Common myeloid progenitor, CD34-positive (primary cell): Measurements from ENCODE around the gene KCNK1.

Experiments
- CTCF ChIA-PET: fragments of 350-600 bp; sonication (Branson Sonifier 250); formaldehyde crosslinking; loops from one replicate; lab custom pipeline; 2021; ENCODE audit warnings: antibody characterized with exemption; lab: Charles Lee
- POLR2A ChIA-PET: fragments of 350-600 bp; sonication (Branson Sonifier 250); formaldehyde crosslinking; loops from one replicate; lab custom pipeline; 2021; ENCODE audit warnings: antibody characterized with exemption; lab: Charles Lee
- DNase-seq, 3 donors: peaks; one replicate each; pipeline versions ENCODE4 v3.0.0 to v3.0.0-alpha.2; 2013
- H3K27ac ChIP-seq, 2 experiments: 1 replicate in 1 of 2; 2 replicates in 1 of 2; pipeline ENCODE4 v1.7.0; 2013; ENCODE audit warnings: inconsistent platforms in 2 of 2, low read length in 2 of 2, mild to moderate bottlenecking in 2 of 2, low read depth in 1 of 2, moderate library complexity in 1 of 2; ENCODE audit not compliant: severe bottlenecking in 2 of 2, insufficient read depth in 1 of 2, poor library complexity in 1 of 2
- H3K27me3 ChIP-seq, 5 experiments: replicated peaks in 2 of 5; 1 replicate in 3 of 5; 2 replicates in 2 of 5; pipeline versions ENCODE4 v1.6.1 to v1.7.0; 2013; ENCODE audit warnings: low read length in 4 of 5, mild to moderate bottlenecking in 2 of 5, moderate library complexity in 2 of 5, inconsistent platforms in 1 of 5; ENCODE audit not compliant: insufficient read depth in 5 of 5, control insufficient read depth in 4 of 5
- H3K36me3 ChIP-seq, 4 experiments: 1 replicate in 2 of 4; 2 replicates in 2 of 4; pipeline versions ENCODE4 v1.6.1 to v1.7.0; 2013; ENCODE audit warnings: low read length in 3 of 4, control low read depth in 1 of 4, mild to moderate bottlenecking in 1 of 4; ENCODE audit not compliant: control insufficient read depth in 4 of 4, insufficient read depth in 4 of 4
- H3K4me1 ChIP-seq, 4 experiments: 1 replicate in 3 of 4; 2 replicates in 1 of 4; pipeline versions ENCODE4 v1.6.1 to v1.7.1; 2013; ENCODE audit warnings: low read length in 3 of 4, mild to moderate bottlenecking in 3 of 4, control low read depth in 1 of 4, inconsistent platforms in 1 of 4, moderate library complexity in 1 of 4; ENCODE audit not compliant: control insufficient read depth in 4 of 4, insufficient read depth in 4 of 4; ENCODE audit errors: control extremely low read depth in 1 of 4
- H3K4me3 ChIP-seq, 7 experiments: 1 replicate in 4 of 7; 2 replicates in 3 of 7; pipeline versions ENCODE4 v1.5.1 to v1.7.0; 2013; ENCODE audit warnings: mild to moderate bottlenecking in 7 of 7, low read length in 6 of 7, moderate library complexity in 6 of 7, inconsistent platforms in 2 of 7, low read depth in 2 of 7, control low read depth in 1 of 7; ENCODE audit not compliant: insufficient read depth in 4 of 7, control insufficient read depth in 1 of 7; ENCODE audit errors: extremely low read depth in 1 of 7
- H3K9me3 ChIP-seq, 5 experiments: 1 replicate in 4 of 5; 2 replicates in 1 of 5; pipeline versions ENCODE4 v1.6.1 to v1.7.1; 2013; ENCODE audit warnings: low read length in 4 of 5, mild to moderate bottlenecking in 2 of 5, inconsistent platforms in 1 of 5, low read depth in 1 of 5, moderate library complexity in 1 of 5; ENCODE audit not compliant: control insufficient read depth in 4 of 5, insufficient read depth in 2 of 5; ENCODE audit errors: control extremely low read depth in 1 of 5
- WGBS: methylation state at CpG from one replicate; pipeline ENCODE4 v1.1.5; 2013; ENCODE audit not compliant: insufficient coverage; 5-methylcytosine and 5-hydroxymethylcytosine counted together

KCNK1 gene

DNA sequence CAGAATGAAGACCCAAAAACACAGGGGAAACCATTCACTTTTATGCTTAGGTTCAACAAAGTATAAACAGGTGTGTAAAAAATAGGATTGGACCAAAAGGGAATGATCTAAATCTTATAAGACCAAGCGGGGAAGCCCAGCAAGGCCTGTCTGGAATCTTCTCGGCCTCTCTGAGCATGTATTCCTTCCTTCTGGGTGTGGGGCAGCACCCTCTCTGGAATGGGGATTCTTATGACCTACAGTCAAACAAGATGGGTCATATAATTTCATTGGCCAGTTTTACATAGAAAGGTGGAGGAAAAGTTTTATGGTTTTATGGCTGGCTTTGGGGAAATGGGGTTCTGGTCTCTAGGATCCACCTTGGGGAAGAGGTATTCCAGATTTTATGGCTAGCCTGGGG lies 11.2 kb downstream of the KCNK1 start:
- CTCF ChIA-PET, result no interaction called here
- WGBS, result 93% methylated on average over 2 of the region's 2 CpGs
- Histone ChIP-seq H3K9me3 (no peaks in the 10 kb centered on the region), H3K4me1 (no peaks in the 10 kb centered on the region), H3K27ac (no peak overlapping the region), H3K4me3 (no peak overlapping the region), H3K36me3 (no peaks in the 10 kb centered on the region), H3K27me3 (peaks cover 0 to 15% (median 6%) of the 10 kb centered on the region in 5 experiments)
- no peak for DNase-seq
- POLR2A ChIA-PET, result no interaction called here

GRCh38 chr1:233625510-233625981 lies 11.6 kb downstream of the KCNK1 start:
- no peaks in the 10 kb centered on the region for H3K9me3 ChIP-seq
- H3K4me1 ChIP-seq, result no peaks in the 10 kb centered on the region
- ChIA-PET CTCF (no interaction called here), POLR2A (no interaction called here)
- no peak overlapping the region for H3K4me3 ChIP-seq
- no peak overlapping the region for H3K27ac ChIP-seq
- no peak for DNase-seq
- peaks cover 0 to 15% (median 6%) of the 10 kb centered on the region in 5 experiments for H3K27me3 ChIP-seq
- WGBS, result 100% methylated on average over 1 of the region's 4 CpGs
- no peaks in the 10 kb centered on the region for H3K36me3 ChIP-seq

DNA sequence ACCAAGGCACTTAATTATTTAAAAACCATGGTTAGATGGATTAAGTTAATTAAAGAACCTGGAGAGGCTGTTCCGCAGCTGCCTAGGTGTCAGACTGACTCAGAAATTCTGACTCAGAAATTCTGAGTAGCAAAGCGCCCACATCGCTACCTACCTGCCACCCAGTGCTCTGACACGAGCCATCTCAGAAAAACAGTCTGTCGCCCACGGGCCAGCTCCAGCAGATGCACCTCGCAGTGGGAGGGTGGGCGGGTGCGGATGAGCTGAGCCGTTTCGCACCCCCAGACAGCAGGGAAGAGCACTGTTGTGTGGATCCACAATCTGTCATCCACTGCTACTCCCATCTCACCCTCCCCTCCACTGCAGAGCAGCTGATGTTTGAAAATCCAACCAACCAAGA lies 13.5 kb downstream of the KCNK1 start:
- Histone ChIP-seq H3K36me3 (no peaks in the 10 kb centered on the region), H3K27me3 (peaks cover 0 to 10% (median 2%) of the 10 kb centered on the region in 5 experiments), H3K4me3 (no peak overlapping the region), H3K27ac (no peak overlapping the region), H3K9me3 (no peaks in the 10 kb centered on the region), H3K4me1 (no peaks in the 10 kb centered on the region)
- ChIA-PET POLR2A (no interaction called here), CTCF (no interaction called here)
- 90% methylated on average over 5 of the region's 11 CpGs for WGBS
- DNase-seq, result no peak

- Histone ChIP-seq H3K4me1 (no peaks in the 10 kb centered on the region), H3K36me3 (no peaks in the 10 kb centered on the region), H3K27me3 (peaks cover 0 to 8% (median 2%) of the 10 kb centered on the region in 5 experiments), H3K27ac (no peak overlapping the region), H3K4me3 (no peak overlapping the region), H3K9me3 (no peaks in the 10 kb centered on the region)
- 100% methylated on average over 3 of the region's 4 CpGs for WGBS
- CTCF ChIA-PET, result no interaction called here
- DNase-seq, result no peak
- POLR2A ChIA-PET, result no interaction called here
Measured at GRCh38 chr1:233627823-233628222, 13.9 kb downstream of the KCNK1 start.

DNA sequence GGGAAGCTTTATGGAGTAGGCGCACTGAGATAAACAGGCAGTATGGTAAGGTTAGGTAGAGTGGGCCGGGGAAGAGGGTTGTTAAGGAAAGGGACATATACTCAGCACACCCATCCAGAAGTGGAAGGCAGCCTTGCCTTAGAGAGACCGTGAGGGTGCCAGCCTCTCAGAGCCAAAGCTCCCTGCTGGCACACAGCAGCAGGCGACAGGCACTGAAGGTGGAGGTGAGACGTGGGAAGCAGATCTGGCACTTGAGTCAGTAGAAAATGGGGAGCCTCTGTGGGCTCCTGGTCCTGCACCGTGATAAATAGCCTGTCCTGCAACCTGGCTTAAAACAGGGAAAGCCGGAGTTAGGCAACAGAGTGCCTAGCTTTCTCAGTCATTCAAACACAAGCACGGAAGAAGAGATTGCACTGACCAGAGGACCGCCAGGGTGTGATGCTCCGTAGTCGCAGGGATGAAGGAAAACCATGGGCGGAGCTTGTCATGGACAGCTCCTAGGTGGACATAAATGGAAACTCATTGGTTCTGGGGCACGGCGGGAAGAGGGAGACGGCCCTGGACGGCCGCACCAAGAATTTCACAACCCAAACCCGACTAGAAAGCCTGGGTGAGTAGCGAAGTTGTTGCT lies 15.5 kb downstream of the KCNK1 start:
- POLR2A ChIA-PET, result no interaction called here
- CTCF ChIA-PET, result no interaction called here

GRCh38 chr1:233631810-233632405 lies 18.0 kb downstream of the KCNK1 start:
- Histone ChIP-seq H3K27me3 (peaks cover 0 to 3% (median 0%) of the 10 kb centered on the region in 5 experiments), H3K27ac (no peak overlapping the region), H3K4me3 (no peak overlapping the region), H3K36me3 (no peaks in the 10 kb centered on the region), H3K4me1 (no peaks in the 10 kb centered on the region), H3K9me3 (no peaks in the 10 kb centered on the region)
- WGBS, result 82% methylated on average over 5 of the region's 6 CpGs
- CTCF ChIA-PET, result no interaction called here
- POLR2A ChIA-PET, result no interaction called here
- no peak for DNase-seq

More for the DNA sequence above, 15.5 kb downstream of the KCNK1 start:
- H3K4me3 ChIP-seq, result no peak overlapping the region
- no peaks in the 10 kb centered on the region for H3K9me3 ChIP-seq
- H3K27me3 ChIP-seq, result peaks cover 0 to 6% (median 2%) of the 10 kb centered on the region in 5 experiments
- no peaks in the 10 kb centered on the region for H3K36me3 ChIP-seq
- WGBS, result 95% methylated on average over 14 of the region's 19 CpGs
- no peak overlapping the region for H3K27ac ChIP-seq
- no peak for DNase-seq
- H3K4me1 ChIP-seq, result no peaks in the 10 kb centered on the region

- H3K9me3 ChIP-seq, result no peaks in the 10 kb centered on the region
- POLR2A ChIA-PET, result no interaction called here
- CTCF ChIA-PET, result no interaction called here
- H3K27me3 ChIP-seq, result peaks cover 0 to 3% (median 0%) of the 10 kb centered on the region in 5 experiments
- 88% methylated on average over 2 of the region's 3 CpGs for WGBS
- no peaks in the 10 kb centered on the region for H3K4me1 ChIP-seq
- no peak overlapping the region for H3K27ac ChIP-seq
- no peak for DNase-seq
- no peak overlapping the region for H3K4me3 ChIP-seq
- no peaks in the 10 kb centered on the region for H3K36me3 ChIP-seq
Measured at GRCh38 chr1:233632436-233632835, 18.5 kb downstream of the KCNK1 start.
